ENCODE measurements around the gene KIAA1614.

KIAA1614 gene

DNA sequence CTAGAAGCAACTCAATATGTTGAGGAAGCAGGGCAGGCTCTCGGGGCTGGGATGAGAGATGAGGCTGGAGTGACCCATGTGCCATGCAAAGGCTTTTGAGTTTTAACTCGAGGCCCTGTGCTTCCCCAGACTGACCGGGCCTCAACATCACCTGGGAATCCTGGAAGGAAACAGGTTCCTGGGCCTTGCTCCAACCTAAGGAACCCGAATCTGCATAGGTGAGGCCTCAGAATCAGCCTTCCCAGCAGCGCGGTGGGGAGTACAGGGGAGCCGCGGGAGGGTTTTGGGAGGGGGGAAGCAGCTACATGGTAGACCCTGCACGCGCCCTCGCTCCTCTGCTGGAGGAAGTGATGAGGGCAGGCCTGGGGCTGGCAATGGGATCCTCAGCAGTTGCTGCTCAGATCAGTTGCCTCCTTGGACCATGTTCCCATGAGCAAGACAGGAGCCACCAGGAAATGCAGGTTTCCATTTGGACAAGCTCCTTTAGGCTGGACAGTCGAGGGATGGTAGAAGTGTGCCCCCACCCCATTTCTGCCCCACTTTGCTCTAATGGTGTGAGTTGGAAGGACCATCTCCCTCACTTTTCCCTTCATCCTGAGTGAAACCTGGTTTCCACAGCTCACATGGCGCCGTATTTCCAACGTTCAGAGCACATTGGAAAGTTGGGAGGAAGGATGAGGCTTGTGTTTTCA lies 4.5 kb upstream of the KIAA1614 start:
- DNase-seq (ENCODE audit: low spot score), result no peak

DNA sequence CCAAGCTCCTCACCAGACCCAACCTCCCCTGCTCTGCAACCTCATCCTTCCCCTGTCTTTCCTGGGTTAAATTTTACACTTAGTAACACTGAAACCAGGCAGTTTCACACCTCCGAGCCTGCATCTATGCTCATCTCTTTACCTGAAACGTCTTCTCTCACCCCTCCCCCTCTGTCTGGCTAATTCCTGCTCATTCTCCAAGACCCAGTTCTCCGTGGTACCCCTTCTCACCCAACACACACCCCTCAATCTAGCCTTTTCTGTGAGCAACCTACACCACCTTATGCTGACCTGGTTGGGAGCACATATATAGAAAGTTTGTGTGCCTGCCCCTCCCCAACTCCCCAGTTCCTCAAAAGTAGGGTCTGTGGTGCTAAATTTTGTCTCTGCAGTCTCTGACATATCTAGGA lies 3.7 kb upstream of the KIAA1614 start:
- no peak for DNase-seq (ENCODE audit: low spot score)

- no peak for DNase-seq (ENCODE audit: low spot score)
Observed at GRCh38 chr1:180909462-180909976, 3.2 kb upstream of the KIAA1614 start.

DNA sequence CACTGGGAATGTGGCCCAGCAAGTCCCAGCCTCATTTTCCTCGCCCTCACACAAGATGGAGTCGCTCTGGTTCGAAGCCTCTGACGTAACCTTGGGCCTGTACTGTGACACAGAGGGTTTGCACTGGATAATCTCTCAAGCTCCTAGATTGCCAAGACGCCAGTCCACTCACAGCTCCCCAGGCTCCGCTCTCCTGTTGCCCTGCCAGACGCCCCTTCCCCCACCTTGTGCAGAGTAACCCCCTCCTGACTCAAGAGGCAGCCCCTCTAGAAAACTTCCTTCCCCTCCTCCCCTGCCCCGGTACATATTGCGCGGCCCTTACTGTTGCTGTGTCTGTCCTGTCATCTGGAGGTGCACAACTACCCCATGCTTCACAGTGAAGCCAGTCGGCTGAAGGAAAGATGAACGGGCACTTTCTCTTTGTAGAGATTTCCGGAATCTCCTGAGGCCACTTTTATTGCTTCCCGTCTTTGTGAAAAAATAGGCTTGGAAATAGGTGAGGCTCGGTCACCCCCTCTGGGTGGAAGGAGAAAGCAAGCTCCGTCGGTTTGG lies 981 bp upstream of the KIAA1614 start:
- DNase-seq (ENCODE audit: low spot score), result peak; percentile 58

DNA sequence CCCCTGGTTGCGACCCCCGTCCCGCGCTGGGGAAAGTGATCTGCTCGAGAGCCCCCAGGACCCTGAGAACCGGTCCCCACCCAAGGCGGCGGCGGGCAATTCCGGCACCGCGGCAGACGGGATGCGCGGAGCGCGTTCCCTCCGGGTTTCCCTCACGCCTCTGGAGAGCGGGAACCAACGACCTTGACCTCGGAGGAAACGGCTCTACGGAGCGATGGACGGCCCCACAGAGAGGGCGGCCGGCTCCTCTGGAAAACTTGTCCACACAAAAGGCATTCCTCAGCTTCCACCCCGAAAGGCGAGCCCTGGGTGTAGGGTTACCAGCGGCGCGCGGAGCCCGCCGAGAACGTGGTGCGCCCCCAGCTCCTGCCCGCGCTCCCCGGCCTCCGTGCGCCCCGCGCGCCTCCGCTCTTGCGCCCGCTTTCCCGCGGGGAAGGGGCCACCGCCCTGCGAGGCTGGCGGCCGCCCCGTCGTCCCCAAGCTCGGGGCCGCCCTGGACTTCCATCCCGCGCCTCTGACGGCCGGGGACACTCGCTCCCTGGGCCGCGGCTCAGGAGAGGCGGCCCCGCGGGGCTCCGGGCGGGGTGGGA lies 391 bp upstream of the KIAA1614 start:
- peak; percentile 69 for DNase-seq (ENCODE audit: low spot score)

GRCh38 chr1:180915426-180915965 lies 2.8 kb downstream of the KIAA1614 start:
- no peak for DNase-seq (ENCODE audit: low spot score)

DNA sequence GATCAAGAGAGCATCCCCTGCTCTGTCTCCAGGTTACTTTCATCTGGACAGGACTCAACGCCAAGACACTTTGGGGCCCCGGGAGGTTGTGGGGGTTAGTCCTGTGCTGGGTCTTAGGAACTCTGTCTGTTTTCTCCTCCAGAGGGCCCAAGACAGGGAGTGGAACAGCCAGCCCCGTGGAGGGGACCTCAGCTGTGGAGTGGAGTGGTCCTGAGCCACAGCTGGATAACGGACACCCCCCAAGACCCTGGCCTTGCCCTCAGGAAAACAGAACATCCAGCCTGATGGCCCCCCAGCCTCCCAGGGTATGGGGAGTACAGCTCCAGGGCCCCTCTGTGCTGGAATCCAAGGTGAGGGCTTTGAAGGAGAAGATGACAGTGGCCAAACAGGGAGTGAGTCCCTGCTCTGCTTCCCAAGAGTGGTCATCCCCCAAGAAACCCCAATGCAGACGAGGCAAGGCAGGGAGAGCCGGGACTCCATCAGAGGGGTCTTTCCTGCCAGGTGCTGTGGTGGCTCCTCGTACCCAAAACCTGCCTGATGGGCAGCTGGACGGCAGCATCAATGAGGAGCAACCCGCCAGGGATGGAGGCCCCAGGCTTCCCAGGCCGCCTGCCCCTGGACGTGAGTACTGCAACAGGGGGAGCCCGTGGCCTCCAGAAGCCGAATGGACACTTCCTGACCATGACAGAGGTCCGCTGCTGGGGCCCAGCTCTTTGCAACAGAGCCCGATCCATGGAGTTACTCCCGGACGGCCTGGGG lies 3.5 kb downstream of the KIAA1614 start:
- DNase-seq (ENCODE audit: low spot score), result no peak

DNA sequence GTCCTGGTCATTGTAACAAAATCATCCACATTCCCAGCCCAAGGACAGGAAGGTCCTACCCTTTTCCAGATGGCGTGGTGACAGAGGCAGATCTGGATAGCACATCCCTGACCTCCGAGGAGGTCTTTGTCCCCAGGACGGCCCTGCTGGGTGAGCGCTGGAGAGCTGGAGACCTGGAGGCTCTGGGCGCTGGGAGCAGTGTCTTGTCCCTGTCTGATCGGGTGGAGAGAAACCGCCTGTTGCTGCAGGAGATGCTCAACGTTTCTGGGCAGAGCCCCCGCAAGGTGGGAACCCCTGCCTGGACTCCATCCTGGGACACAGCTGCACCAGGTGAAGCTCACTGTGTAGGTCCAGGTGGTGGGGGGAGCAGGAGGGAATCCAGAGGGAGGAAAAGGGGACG lies 4.1 kb downstream of the KIAA1614 start:
- DNase-seq (ENCODE audit: low spot score), result no peak

GRCh38 chr1:180917306-180918065 lies 4.8 kb downstream of the KIAA1614 start:
- DNase-seq (ENCODE audit: low spot score), result no peak

DNA sequence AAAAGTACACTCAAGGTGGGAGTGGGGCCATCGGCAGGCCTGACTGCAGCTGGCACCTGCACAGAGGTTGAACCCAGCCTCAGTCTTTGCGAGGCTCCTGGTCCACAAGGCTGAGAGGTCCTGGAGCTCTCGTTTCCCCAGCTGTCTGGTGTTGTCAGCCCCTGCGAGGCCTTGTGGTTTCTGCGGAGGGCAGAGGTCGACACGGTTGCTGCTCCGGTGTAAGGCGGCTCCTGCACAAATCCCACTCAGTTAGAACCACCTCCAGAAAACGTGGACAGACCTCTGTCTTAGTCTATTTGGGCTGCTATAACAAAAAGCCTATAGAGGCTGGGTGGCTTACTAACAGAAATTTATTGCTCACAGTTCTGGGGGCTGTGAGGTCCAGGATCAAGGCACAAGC lies 5.8 kb downstream of the KIAA1614 start:
- DNase-seq (ENCODE audit: low spot score), result no peak

- no peak for DNase-seq (ENCODE audit: low spot score)
Observed at GRCh38 chr1:180919183-180919700, 6.5 kb downstream of the KIAA1614 start.

- DNase-seq (ENCODE audit: low spot score), result no peak
Observed at GRCh38 chr1:180920193-180920592, 7.5 kb downstream of the KIAA1614 start.

DNA sequence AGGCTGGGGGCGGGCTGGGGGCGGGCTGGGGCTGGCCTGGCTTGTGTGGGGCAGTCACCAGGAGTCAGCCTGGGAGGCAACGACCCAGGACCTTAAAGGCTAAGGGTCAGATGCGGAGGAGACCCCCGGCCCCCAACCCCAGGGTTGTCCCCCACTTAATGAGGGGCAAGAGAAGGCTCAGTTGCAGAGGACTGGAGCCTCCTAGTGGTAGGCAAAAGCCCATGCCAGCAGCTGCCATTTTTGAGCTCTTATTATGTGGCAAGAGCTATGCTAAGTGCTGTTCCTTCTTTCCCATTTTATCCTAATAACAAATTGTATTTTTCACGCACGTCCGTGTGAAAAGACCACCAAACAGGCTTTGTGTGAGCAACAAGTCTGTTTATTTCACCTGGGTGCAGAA lies 8.0 kb downstream of the KIAA1614 start:
- no peak for DNase-seq (ENCODE audit: low spot score)

DNA sequence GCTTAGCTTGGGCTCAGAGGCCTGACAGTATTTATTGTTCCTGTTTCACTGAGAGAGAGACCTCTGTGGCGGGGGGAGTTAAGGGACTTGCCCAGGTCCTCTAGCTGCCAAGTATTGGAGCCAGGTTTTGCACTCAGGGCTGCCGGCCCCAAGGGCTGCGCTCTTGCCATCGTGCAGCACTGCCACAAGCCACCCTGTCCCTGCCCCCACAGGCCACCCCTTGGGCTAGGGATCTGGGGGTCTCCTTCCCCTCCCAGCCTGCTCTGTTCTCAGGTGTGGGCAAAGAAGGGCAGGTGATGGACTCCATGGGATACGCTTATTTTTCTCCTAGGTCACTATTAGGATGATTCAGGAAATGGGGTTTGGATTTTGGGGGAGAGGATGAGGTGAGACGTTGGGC lies 8.7 kb downstream of the KIAA1614 start:
- no peak for DNase-seq (ENCODE audit: low spot score)

- DNase-seq (ENCODE audit: low spot score), result no peak
Observed at GRCh38 chr1:180921891-180922630, 9.4 kb downstream of the KIAA1614 start.

GRCh38 chr1:180922631-180923015 lies 9.9 kb downstream of the KIAA1614 start:
- no peak for DNase-seq (ENCODE audit: low spot score)

DNA sequence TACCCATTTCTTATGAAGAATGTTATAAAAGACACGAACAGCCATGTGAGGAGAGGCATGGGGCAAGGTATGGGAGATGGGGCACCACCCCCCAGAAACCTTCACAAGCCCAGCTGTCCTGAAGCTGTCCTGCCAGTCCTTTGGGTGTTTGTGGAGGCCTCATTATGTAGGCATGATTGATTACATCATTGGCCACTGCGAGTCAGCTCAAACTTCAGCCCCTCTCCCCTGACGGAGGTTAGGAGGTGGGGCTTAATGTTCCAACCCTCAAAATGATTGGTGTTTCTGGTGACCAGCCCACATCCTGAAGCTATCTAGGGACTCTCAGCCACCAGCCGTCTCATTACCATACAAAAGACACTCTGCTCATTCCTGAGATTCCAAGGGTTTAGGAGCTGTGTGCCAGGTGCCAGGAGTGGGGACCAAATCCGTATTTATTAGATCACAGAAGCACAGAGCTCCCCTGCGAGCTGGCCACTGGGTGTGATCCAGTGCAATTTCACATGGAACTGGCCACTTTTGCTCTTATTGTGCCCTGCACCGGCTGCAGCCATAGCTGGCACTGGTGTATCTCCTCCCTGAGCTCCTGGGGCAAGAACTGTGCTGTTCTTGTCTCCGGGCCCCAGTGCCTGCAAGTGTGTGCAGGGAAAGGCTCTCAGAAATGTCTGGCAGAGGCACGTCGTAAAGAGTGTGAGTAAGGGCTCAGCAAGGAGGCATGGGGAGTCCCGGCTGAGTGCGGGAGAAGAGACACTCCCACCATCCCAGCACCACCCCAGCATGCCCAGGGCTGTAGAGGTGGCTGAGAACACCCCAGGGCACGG lies 10.5 kb downstream of the KIAA1614 start:
- no peak for DNase-seq (ENCODE audit: low spot score)

- DNase-seq (ENCODE audit: low spot score), result no peak
Observed at GRCh38 chr1:180923887-180924286, 11.2 kb downstream of the KIAA1614 start.

DNA sequence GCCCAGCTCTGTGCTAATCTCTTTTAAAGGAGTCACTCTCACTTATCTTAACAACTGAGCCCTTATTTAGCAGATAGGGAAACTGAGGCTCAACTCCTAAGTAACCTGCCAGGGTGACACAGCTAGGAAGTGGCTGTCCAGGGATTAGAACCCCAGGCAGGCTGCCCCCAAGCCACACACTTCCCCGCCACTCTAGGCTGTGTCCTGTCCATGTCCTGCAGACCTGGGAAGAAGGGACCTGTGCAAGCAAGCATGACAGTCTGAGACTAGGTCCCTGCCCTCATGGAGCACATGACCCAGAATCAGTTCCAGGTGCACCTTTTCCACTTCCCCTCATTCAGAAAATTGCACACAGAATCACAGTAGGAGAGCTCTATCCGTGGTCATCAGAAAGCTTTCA lies 12.2 kb downstream of the KIAA1614 start:
- no peak for DNase-seq (ENCODE audit: low spot score)

GRCh38 chr1:180925471-180926051 lies 12.9 kb downstream of the KIAA1614 start:
- no peak for DNase-seq (ENCODE audit: low spot score)
